Measurements from ENCODE around the gene KIF12.
"Not testable (repeated sequence)": the region's sequence is repeated elsewhere in the genome, so short reads cannot be mapped to it uniquely, and the experiment has no call there.

The KIF12 gene

GRCh38 chr9:114083666-114084065 is 15.4 kb downstream of the KIF12 start:
- DNase-seq, result no peak

DNA sequence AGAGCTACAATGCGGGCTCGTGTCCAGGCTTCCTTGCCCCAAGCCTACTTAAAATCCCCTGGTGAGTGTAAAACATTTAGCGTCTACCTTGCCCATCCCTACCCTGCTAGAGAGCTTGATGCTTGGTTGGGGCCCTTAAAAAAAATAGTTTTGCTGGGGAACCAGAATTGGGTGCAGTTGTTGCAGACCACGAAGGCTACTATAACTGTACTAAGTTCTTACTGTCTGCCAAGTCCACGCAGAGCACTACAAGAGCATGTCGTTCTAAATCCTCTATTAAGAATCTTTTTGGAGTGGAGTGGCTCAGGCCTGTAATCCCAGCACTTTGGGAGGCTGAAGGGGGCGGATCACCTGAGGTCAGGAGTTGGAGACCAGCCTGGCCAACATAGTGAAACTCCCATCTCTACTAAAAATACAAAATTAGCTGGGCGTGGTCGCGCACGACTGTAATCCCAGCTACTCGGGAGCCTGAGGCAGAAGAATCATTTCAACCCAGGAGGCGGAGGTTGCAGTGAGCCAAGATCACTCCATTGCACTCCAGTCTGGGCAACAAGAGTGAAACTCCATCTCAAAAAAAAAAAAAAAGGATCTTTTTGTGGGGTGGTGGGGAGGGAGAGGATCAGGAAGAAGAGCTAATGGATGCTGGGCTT is 16.2 kb downstream of the KIF12 start:
- DNase-seq, result not testable (repeated sequence)

DNA sequence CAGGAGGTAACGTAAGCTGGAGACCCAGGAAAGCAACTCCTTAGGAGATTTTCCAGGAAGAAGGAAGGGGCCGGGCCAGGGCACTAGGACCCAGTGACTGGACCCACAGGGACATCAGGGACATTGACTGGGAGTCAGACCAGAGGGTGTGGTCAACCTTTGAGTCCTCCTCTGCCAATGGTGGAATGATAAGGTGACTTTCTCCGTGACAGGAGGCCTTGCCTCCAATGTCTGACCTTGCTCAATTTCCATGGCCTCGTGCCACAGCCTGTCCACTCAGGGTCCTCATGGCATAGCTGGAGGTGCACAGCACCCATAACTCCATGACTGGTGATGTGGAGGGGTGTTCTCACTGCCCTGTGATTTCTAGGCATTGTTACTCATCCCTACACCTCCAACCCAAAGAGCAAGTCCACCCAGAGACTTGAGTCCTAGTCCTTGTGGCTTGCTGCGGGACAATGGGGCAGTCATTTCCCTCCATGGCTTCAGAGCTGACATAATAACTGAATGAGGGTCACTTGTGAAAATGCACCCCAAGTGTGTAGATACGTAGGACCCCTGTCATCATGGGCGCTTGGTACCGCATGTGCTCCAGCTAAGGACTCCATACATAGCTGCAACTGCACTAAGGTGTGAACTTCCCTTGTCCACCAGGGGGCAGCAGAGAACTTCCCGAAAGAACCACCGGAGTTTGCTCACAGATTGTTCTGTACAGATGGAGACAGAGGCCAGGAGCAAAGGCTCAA is 16.9 kb downstream of the KIF12 start:
- peak; percentile 71 for DNase-seq

- no peak for DNase-seq
Measured at GRCh38 chr9:114081441-114082016, 17.6 kb downstream of the KIF12 start.

DNA sequence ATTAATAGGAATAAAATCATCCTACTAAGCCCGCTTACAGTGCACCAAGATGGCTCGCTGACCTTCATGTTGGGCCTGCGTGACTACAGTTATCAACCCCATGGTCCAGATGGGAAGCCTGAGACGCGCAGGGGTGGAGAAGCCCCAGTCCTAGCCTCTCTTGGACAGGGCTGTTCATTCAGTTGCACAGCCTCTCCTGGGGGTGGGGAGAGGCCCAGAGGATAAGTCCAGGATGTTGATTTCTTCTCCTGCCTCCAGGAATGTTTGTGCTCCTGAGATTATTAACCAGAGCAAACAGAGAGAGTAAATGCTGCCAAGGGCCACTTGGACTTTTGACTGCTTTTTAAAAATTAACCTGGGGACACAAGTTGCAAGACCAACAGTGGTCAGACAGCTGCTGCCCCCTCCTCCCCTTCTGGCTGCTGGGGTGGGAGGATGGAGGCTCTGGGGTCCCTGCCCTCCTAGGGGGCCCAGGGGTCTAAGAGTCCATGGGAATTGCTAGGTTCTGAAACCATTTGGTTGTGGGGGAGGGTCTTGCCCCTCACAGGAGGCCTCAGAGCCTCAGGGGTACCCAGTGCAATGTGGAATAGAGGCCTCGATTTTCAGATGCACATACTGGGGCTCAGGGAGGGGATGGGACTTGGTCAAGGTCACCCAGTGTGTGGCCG is 18.2 kb downstream of the KIF12 start:
- no peak for DNase-seq

- no peak for DNase-seq
Measured at GRCh38 chr9:114080195-114080772, 18.8 kb downstream of the KIF12 start.

GRCh38 chr9:114078781-114079156 is 20.3 kb downstream of the KIF12 start:
- DNase-seq, result no peak

DNA sequence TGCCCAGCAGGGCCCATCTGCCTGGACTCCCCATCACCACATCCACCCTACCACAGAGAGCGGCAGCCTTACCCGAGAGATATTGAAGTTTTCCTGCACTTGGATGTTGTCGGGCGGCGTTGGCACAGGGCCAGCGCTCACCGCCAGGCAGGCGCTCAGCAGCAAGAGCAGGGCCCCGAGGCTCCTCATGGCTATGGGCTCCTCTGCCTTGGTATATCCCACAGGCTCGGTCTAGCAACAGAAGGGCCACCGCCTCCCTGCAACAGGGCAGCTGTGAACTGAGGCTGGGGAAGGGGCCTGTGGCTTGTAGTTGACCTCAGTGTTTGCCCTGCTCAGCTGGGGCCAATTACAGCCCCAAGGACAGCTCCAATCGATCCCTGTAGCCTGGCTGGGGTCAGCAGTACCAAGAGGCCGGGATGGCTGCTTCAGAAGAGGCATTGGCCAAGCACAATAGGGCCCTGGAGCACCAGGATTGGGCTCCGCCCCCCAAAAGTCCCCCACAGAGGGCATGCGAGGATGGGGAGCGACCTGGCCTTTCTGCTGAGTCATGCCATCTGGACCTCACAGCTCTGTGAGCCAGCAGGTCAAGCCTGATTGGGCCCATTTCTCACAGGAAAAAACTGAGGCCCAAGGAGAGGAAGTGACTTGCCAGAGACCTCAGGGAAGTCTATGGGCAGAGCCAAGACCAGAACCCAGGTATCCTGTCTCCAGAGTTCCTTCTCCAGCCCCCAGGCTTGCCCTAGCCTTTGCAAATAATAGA is 20.9 kb downstream of the KIF12 start, which contains the start of gene AMBP:
Gene AMBP, minus strand, starts transcription at position 280 of the 760 bp plus-strand sequence. Its CDS starts 91 bp downstream, at position 189.
- DNase-seq, result no peak

GRCh38 chr9:114077162-114077837 is 21.8 kb downstream of the KIF12 start:
- no peak for DNase-seq

DNA sequence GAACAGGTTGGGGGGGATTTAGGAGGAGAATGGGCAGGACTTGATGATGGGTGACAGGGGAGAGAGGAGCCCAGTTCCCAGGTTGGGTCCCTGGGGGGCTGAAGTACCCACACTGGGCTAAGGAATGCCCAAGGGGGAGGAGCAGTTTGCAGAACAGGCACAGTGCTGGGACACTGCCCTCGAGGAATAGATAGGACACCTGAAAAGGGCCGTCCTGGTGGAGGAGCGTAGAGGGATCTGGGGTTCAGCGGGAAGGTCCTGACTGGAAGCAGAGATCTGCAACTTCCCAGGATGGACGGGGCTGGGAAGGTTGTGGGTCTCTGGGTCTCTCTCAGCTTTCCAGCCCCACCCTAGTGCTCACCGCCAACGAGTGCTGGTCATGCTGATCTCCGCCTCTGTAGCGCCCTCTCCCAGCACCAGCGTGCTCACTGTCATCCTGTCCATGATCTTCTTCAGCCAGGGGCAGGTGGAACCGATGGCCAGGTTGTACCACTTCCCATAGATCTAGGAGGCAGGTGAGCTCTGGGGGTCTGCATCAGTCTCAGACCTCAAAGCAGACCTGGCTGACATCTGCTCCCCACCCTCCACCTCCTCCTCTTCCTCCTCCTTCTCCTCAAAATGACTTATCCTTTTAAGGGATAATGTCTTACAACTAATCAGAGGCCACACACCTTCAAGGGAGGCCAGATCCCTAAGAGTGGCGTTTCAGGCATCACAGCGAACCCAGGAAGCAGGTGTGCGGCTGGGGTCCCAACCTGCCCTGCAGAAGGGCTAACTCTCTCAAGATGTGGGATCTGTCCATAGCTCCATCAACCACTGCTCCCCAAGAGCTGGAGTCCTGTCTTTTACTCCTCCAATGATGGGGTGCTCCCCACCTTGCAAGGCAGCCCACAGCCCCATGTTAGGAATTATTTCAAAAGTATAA is 22.6 kb downstream of the KIF12 start:
- no peak for DNase-seq

GRCh38 chr9:114075602-114076001 is 23.5 kb downstream of the KIF12 start:
- no peak for DNase-seq

DNA sequence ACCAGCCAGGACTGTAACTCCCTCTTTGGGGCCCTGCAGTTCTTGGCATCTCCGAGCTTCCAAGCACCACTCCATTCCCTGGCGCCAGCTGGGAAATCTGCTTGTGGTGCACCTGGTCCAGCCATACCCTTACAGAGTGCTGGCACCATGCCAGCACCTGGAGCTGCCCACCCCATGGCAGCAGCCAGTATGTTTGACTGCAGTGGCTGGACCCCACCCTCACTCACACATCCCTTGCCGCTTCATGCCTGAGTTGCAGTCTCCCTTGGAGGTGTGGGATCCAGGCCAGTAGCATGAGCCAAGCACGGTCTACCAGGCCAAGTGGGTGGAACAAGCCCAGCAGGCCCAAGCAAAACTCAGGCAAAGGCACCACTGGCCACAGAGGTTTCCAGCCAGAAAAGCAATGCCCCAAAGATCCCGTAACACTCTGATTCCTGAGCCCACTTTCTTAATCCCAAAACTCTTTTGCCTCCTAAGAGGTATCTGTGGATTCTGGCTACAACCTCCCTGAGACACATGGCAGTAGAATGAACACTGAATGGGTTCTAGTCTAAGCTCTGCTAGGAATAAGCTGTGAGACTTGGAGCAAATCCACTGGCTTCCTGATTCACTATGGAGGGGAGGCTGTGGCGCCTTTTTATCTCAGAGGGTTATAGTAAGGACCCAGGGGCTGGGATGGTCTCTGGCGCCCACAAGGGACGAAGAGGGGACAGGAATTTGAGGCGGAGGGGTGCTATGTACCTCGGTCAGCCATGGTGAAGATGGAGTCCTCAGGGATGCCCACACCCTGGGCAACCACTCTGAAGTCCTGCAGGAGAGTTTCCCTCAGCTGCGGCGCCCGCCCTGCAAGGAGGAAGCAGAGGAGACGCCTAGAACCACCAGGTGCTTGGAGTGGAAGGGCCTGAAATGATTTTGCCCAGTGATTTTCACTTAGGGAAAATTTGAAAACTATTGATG is 26.6 kb downstream of the KIF12 start:
- no peak for DNase-seq

GRCh38 chr9:114071197-114071795 is 27.8 kb downstream of the KIF12 start:
- no peak for DNase-seq

DNA sequence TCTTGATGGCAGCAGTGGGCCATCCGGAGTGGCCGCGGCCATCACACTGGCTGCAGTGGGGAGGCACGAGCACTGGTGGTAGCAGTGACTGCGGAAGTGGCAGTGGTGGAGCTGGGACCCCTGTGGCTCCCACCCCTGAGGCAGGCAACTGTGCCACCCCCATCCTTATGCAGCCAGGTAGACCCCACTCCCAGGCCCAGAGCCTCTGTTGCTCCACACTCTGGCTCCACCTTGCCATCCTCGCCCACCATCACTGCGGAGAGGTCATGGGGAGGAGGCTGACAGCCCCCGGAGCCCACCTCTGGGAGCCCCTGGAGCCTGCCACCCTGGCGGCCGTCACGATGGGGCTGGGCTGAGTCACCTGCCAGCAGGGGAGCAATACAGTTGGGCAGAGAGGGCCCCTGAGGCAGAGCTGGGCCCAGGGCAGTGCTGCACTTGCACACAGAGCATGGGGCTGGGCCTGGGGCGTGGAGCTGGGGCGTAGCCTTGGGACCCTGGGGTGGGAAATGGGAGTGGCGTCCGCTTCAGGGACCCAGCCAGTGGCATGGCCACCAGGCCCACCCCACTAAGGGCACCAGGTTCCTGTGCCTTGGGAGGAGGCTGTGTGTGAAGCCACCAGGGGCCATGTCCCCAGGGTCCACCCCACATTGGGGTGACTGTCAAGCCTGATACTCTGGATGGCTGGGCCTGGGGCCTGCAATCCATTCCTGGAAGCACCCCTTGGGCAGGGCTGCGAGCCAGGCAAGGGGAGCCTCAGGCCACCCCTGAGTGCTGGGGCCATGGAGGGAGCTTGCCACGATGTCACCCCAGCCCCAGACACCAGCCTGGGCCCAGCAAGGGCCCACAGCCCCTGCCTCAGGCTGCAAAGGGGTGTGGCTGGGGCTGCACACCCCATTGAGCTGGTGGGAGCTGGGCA is 28.6 kb downstream of the KIF12 start:
- no peak for DNase-seq

GRCh38 chr9:114069476-114070187 is 29.5 kb downstream of the KIF12 start:
- DNase-seq, result no peak

- DNase-seq, result no peak
Measured at GRCh38 chr9:114065304-114065703, 33.8 kb downstream of the KIF12 start.

GRCh38 chr9:114061830-114062474 is 37.1 kb downstream of the KIF12 start:
- DNase-seq, result no peak
